ENCODE data around the gene EHD3. TPM values are rescaled to one million over a fixed set of nuclear protein-coding genes. Genes with fewer than 3 reads are reported as not detected.

Gene EHD3
- total and polyA plus RNA-seq, 2 of the 8 experiments (the other 6 are each of a cell fraction or from before 2014, with no cell fraction given) = 9.3 to 12.0 TPM

DNA sequence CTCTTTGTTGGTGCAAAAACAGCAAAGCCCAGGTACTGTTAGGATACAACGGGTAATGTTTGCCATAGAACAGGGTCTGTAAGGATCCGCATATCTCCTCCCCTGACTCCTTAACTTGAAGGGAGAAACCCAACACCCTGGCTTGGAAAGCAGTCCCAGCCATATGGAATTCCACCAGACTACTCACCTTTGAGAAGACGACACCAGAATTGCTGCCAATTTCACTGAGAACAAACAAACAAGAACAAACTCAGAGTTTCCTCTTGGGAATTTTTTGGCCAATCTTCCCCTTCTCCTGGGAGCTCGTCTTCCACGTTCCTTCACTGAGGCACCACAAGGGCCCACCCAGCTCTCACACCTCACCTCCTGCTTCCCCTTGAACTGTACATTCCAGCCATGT lies 45.8 kb upstream of the EHD3 start (continued):
- TF ChIP-seq HDAC2 (IDR thresholded peaks at IDR 0.05; ENCODE audit: borderline replicate concordance in 1 of 2, low read depth in 2 of 2, low read length in 2 of 2) = no peak
- no peak for TF ChIP-seq SUZ12 (IDR thresholded peaks at IDR 0.05; ENCODE audit: low read length)
- no peak for TF ChIP-seq NANOG (IDR thresholded peaks at IDR 0.05; ENCODE audit: insufficient read depth, low read depth, low read length, poor library complexity, severe bottlenecking)
- TF ChIP-seq BCL11A (IDR thresholded peaks at IDR 0.05; ENCODE audit: low read depth in 2 of 2, low read length in 2 of 2) = no peak
- no peak for TF ChIP-seq MAX (IDR thresholded peaks at IDR 0.05)
- no peak for TF ChIP-seq POU5F1 (IDR thresholded peaks at IDR 0.05; ENCODE audit: low read depth, low read length)

All from H1 (cell line).